Measurements from ENCODE around the gene NEB.

- TF ChIP-seq, protein P1, sequence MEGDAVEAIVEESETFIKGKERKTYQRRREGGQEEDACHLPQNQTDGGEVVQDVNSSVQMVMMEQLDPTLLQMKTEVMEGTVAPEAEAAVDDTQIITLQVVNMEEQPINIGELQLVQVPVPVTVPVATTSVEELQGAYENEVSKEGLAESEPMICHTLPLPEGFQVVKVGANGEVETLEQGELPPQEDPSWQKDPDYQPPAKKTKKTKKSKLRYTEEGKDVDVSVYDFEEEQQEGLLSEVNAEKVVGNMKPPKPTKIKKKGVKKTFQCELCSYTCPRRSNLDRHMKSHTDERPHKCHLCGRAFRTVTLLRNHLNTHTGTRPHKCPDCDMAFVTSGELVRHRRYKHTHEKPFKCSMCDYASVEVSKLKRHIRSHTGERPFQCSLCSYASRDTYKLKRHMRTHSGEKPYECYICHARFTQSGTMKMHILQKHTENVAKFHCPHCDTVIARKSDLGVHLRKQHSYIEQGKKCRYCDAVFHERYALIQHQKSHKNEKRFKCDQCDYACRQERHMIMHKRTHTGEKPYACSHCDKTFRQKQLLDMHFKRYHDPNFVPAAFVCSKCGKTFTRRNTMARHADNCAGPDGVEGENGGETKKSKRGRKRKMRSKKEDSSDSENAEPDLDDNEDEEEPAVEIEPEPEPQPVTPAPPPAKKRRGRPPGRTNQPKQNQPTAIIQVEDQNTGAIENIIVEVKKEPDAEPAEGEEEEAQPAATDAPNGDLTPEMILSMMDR (IDR thresholded peaks at IDR 0.05; ENCODE audit: low read length), result no peak
- TF ChIP-seq EZH2 (optimal IDR thresholded peaks at IDR 0.05; ENCODE audit: low read depth, low read length), result no peak
These were observed 182.7 kb downstream of the NEB start for GRCh38 chr2:151551556-151551955.

Data from MM.1S (cell line).